Spleen (tissue), 7 donors: ENCODE data around the gene LMBR1.

ENCODE experiments used
- POLR2A ChIP-seq, 3 donors: fragments of 450-650 bp; IDR thresholded peaks; one replicate each; pipeline ENCODE4 v1.5.1; 2017; ENCODE audit warnings: antibody characterized with exemption in 3 of 3, mild to moderate bottlenecking in 1 of 3
- TF ChIP-seq, protein P1 (sequence below), 11 experiments: fragments of 200-600 bp in 7 of 11; fragments of 450-650 bp in 4 of 11; sonication (generic) in 4 of 11; IDR thresholded peaks in 8 of 11; conservative IDR thresholded peaks in 3 of 11; 1 replicate in 7 of 11; 2 replicates in 4 of 11; pipeline versions ENCODE4 v1.4.0 to v1.8.0; 2016 to 2021; ENCODE audit warnings: antibody characterized with exemption in 11 of 11, inconsistent platforms in 4 of 11, mild to moderate bottlenecking in 1 of 11
- donor health status: DM: no; HTN: no; CAD: no; lungs with moderate emphysema.
- donor health status: DM: no; HTN: no; CAD: no.
- donor health status: DM: no; HTN: no; CAD: no.

DNA sequence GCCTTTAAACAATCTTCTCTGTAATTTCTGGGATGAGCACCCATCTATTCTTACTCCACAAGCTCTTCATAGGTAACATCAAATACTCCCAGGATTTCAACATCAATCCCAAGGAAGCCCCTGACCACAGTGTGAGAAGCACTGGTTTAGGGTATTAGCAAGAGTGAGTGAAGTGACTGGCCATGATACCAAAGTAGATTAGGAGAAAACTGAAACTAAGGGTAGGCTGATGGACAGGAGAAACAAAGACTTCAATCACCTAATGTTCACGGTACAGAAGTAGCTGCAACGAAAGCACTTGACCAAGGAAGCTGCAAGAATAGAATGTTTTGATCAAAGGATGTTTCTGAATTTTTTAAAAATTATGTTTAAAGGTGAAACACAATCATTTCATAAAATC lies 49.8 kb downstream of the LMBR1 start:
- no peak for TF ChIP-seq POLR2A (IDR thresholded peaks at IDR 0.05)
- TF ChIP-seq, protein P1, sequence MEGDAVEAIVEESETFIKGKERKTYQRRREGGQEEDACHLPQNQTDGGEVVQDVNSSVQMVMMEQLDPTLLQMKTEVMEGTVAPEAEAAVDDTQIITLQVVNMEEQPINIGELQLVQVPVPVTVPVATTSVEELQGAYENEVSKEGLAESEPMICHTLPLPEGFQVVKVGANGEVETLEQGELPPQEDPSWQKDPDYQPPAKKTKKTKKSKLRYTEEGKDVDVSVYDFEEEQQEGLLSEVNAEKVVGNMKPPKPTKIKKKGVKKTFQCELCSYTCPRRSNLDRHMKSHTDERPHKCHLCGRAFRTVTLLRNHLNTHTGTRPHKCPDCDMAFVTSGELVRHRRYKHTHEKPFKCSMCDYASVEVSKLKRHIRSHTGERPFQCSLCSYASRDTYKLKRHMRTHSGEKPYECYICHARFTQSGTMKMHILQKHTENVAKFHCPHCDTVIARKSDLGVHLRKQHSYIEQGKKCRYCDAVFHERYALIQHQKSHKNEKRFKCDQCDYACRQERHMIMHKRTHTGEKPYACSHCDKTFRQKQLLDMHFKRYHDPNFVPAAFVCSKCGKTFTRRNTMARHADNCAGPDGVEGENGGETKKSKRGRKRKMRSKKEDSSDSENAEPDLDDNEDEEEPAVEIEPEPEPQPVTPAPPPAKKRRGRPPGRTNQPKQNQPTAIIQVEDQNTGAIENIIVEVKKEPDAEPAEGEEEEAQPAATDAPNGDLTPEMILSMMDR (IDR thresholded peaks at IDR 0.05 in 8 of 11, conservative IDR thresholded peaks at IDR 0.05 in 3 of 11) = no peak
